OCI-LY3 (cell line): ENCODE data around the gene STAT6.

Experiments
- CTCF ChIP-seq: fragments of 200-600, 300-600 bp; sonication (generic); IDR thresholded peaks from 2 replicates; pipeline ENCODE4 v1.5.1; 2014; ENCODE audit warnings: antibody characterized with exemption, low read length, low read depth
- EZH2phosphoT487 ChIP-seq: fragments of 200-600 bp; shearing (Covaris generic); IDR thresholded peaks from 2 replicates; pipeline ENCODE4 v1.6.1; 2018; ENCODE audit warnings: antibody characterized with exemption, mixed run types, low read depth

- TF ChIP-seq CTCF, result no peak
- TF ChIP-seq EZH2phosphoT487, result no peak
Measured at GRCh38 chr12:57148469-57149244, 37.5 kb upstream of the STAT6 start.
